Astrocyte of the hippocampus (primary cell): ENCODE data around the gene HNRNPA3.
"Not testable (repeated sequence)": the region's sequence is repeated elsewhere in the genome, so short reads cannot be mapped to it uniquely, and the experiment has no call there.

Experiments used
- DNase-seq: peaks from one replicate; pipeline ENCODE4 v3.0.0; 2011; ENCODE audit warnings: low read depth, low spot score

The HNRNPA3 gene

DNA sequence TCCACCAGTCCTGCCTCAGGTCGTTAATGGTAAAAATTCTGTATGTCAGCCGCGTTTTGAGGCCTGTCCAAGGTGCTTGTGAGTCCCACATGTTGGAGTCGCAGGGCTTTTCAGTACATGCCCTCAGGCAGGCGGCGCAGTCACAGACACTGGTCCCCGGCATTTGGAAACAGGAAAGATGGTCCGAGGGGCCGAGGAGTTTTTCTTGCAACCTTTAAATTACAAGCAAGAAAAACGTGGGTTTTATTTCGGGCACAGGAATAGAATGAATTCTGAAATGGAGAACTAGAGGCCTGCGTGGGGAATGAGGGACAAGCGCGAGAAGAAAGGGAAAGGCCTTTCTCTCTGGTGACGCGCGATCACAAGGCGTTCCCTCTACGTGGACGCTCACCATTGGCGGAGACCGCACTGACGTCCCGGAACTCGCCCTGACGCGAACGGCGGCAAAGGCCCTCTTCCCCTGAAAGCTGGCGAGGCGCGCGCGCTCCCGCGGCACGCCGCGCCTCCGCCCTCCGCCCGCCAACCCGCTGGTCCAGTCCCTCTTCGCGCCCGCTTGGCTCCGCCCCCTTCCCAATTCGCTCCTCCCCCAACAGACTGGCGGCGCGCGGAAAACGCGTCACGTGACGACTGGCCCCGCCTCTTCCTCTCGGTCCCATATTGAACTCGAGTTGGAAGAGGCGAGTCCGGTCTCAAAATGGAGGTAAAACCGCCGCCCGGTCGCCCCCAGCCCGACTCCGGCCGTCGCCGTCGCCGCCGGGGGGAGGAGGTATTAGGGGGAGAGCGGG is at the start of gene HNRNPA3:
Gene HNRNPA3, plus strand, starts transcription at position 689 of the 785 bp plus-strand sequence. Its CDS starts 6 bp downstream, at position 695.
- peak; percentile 100 for DNase-seq

DNA sequence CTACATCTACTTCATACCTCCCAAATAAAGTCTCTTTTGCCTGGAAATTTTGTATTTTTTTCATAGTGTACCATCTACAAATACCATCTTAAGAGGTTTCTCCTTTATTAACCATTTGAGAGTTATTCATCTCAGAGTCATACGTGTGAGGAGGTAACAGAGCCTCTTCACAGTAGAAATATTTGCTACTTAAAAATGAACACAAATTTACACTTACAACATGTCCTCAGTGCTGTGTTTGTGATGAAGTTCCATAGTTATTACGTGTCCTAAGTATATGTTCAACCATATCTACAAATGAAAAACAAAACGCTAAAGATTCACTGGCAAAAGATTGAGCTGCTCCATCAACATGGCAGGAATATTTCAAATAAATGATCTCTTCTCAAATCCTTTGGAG is 48.5 kb upstream of the HNRNPA3 start:
- DNase-seq: no peak

DNA sequence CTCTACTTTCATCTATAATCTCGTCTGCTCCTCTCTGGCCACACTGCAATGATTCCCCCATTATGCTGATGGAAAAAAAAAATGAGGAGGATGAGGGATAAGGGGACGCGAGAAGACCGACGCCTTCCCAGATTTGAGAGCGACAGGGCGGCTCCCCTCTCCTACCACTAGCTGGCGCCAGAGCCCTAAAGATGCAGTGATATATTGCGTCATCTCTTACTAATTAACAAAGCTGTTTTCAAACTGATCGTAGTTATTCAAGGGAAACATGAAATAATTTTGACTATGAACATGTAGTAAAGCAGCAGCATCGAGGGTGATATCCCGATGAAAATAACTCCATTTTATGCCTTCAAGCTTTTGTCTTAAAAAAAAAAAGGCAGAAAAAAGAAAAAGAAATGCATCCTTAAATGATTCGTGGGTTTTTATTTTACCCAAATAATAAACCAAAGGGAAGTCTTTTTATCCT is 48.0 kb upstream of the HNRNPA3 start:
- peak; percentile 88 for DNase-seq

DNA sequence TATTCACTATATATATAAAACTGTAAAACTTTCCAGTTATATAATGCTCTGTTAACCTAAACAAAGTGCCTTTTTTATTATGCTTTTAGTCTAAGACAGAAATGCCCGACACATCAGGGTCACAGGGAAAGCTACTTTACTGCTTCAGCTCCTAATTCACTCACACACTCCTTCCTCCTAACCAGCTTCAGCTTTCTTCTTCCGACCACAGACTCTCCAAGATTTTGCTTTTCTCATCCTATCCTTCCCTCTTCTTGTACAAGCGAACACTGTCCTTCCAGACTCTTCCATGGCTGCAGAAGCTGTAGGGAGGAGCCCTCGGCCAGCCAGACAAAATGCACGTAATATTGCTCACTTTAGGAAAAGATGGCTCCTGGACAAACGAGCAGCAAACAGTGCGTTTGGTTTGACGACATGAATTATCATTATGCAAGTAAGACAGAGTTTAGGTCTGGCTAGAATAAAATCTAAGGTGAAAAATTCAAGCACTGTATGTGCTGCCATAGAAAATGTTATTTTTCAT is 47.5 kb upstream of the HNRNPA3 start:
- peak; percentile 65 for DNase-seq

DNA sequence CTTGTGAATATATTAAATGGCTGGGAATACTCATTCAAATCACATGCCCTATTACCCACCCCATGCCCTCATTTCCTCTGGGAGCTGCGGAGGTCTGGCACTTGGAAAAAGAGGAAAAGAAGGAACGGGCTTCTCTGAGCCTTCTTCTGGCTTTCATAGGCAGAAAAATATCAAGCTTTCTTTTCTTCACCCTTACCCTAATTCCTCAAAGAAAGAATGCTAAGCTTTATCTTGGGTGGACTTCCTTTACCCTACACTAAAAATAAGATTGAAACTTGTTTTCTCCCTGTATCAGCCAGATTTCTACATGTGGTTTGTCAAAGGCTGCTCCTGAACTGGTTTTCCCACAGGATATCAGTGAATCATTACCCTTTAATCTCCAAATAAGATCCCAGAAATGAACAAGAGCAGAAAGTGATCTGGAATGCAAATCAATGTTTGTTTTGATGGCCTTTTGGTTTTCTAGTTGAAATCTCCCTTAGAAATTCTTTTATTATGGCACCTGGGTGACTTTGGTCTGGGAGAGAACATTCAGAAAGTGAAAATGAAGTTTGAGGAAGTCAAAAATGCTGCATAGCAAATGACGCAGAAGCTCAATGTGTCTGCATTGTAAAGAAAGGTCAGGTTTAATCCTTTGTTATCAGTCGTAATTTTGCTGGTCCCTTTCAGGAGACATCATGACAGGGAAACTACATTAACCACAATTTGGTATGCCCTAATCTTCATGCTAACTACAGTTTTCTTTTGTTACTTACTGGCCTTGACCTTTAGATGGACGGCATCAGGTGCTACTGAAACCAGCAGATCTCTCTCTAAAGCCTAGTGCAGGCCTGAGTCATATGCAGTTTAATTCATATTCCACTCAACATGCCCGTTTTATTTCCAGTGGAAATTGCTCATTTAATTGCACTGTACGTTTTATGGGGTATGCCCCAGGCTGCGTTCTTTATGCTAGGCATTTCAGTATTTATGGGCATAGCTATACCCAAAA is 46.6 kb upstream of the HNRNPA3 start:
- peak; percentile 51 for DNase-seq

DNA sequence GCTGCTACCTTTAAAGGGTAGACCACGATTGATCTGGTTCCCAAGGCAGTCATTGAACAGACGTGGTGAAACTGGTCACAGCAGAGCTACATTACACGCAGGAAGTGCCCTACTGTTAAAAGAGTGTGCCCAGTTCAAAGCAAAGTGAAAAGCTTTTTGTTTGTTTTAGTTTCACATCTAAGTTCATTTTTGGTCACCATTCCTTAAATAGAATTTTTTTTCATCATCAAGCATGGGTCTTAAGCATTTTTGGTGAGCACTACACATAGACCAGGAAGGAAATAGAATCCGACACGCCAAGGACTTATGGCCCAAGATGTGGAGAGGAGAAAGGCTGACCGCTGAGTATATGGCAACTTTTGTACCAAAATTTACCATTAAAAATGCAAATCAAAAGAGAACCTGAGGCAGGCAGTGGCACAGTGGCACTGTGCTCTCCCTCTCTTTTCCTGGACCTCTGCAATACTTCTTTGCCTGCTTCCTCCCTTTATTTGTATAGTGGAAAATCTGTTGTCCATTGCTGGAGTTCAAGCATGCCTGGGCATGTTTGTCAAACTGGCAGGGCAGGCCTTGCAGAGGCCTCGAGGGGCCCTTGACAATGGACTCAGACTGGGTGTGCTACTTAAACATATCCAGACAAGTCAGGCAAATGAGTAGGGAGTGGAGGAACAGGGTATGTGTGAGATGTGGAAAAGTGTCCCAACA is 42.6 kb upstream of the HNRNPA3 start:
- DNase-seq: no peak

DNA sequence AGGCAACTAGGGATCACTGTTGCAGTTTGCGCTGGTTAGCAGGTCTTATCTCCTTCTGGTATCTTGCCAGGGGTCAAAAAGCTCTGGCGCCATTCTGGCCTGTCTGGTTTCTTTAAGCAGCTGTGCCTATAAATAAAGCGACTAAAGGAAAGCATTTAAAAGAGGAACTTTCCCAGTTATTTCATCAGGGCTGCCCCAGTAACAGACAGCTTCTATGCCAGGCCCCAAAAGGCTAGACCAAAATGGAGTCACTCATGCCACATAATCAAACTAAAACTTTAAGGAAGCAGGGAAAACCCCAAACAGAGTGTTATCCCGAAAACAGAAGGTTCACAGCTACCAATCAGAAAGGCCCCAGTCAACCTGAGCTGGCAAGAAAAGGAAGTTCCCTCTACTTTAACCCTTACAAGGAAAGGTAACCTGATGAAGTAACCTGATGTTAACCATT is 41.2 kb upstream of the HNRNPA3 start:
- no peak for DNase-seq

DNA sequence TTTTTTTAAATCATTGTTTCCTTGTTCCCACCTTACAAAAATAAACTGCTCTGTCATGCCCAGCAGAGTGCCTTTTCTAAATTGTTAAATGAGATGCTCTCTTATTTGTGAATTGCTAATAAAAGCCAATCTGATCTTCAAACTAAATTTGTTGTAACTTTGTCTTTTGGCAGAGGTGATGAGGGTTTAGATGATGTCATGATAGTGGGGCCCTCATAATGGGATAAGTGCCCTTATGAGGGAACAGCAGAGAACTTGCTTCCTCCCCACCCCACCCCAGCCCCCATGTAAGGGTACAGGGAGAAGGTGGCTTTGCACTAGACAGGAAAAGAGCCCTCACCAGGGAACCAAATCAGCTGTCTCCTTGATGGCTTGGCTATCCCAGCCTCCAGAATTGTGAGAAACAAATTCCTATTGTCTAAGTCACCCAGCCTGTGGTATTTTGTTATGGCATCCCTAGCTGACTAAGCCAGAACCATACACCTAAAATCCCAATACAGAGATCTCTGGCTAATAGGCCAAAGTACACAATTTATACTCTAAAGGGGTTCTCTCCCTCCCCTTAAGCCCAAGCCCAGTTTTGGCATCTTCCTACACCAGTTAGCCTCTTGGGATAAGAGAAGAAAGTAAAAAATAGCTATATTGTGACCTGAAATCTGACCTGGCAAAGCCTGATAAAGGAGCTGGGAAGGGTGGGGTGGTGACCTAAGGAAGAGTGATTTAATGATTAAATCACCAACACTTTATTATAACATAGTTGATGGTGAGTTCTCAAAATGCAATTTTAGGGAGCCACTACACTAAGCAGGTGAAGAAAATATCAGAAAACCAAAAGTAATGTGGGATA is 40.3 kb upstream of the HNRNPA3 start:
- peak; percentile 73 for DNase-seq

DNA sequence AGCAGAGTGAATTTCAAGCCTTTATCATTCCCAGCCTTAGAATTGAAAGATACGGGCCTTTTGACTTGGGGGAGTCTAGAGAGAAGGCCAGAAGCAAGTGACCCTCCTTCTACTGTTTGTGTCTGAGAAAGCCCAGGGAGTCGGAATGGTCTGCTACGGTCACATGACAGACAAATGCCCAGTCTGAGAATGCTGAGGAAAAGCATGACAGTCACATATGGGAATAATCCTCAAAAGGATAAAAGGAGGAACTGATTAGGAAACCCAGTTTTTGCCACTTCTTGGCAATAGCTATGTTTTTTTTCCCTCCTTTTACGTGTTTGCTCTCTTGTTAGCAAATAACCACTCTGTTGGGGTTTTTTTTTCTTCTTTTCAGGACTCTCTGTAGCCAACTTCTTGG is 38.1 kb upstream of the HNRNPA3 start:
- no peak for DNase-seq

DNA sequence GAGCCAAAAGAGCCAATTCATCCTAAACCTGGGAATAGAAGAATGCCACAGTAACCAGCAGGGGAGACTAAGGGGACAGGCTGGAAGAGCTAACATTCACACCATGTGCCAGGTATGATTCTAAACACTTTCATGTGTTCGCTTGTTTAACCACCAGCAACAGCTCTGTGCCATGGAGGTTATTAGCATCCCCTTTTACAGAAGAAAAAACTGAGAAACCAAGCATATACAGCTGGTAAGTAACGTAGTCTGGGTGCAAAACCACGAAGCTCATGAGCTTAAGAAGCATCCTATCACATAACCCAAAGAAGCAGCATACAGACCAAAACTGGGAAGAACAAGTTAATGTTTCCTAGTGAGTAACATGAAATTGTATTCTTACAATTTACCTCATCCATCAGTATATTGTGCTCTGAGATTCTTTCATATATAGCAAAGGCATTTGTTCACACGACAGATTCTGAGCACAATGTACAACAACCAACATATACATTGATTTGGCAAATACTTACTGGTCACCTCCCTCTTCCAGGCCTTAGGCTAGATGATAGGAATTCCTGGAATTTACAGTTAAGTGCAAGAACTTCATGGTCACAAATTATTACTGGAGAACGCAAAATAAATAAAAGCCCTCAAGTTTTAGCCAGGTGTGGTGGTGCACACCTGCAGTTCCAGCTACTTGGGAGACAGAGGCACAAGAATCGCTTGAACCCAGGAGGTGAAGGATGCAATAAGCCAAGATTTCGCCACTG is 36.5 kb upstream of the HNRNPA3 start:
- DNase-seq: no peak

DNA sequence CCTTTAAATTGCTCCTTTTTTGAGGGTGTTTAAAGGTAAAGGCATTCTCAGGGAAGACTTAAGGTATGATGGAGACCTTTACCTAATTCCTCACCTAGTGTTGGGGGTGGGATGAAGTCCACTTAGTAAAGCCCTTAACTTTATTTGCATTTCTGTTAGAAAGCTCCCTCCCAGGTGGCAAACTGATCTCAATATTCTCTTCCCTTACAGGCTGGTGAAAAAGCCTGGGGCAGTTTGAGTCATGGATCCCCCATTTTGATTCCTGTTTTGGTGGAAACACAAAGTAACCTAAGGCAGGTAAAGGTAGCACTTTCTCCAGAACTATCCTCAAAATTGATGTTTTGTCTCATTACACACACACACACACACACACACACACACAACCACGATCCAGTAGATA is 33.8 kb upstream of the HNRNPA3 start:
- no peak for DNase-seq

DNA sequence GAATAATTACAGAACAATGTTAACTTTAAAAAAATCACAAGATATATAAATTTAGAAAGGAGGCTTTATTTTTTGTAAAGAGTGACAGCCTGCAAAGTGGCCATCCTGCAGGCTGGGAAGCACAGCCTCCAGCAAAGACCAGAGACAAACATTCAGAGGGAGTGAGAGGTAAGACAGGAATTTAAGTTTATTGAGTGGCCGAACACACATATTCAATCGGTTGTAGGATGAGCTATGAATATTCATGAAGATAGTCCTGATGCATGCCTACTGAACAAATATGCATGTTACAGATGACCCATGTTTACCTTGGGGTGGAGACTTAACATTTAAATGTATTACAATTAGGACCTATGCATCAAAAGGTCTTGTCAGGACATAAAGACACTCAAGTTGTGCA is 33.4 kb upstream of the HNRNPA3 start:
- DNase-seq: no peak

DNA sequence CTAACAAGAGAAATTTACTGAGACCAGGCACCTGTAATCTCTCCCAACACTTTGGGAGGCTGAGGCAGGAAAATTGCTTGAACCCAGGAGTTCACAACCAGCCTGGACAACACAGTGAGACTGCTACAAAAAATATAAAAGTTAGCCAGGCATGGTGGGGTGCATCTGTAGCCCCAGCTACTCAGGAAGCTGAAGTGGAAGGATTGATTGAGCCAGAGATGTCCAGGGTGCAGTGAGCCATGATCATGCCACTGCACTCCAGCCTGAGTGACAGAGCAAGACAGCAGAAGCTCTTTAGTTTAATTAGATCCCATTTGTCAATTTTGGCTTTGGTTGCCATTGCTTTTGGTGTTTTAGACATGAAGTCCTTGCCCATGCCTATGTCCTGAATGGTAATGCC is 32.9 kb upstream of the HNRNPA3 start:
- DNase-seq: not testable (repeated sequence)

DNA sequence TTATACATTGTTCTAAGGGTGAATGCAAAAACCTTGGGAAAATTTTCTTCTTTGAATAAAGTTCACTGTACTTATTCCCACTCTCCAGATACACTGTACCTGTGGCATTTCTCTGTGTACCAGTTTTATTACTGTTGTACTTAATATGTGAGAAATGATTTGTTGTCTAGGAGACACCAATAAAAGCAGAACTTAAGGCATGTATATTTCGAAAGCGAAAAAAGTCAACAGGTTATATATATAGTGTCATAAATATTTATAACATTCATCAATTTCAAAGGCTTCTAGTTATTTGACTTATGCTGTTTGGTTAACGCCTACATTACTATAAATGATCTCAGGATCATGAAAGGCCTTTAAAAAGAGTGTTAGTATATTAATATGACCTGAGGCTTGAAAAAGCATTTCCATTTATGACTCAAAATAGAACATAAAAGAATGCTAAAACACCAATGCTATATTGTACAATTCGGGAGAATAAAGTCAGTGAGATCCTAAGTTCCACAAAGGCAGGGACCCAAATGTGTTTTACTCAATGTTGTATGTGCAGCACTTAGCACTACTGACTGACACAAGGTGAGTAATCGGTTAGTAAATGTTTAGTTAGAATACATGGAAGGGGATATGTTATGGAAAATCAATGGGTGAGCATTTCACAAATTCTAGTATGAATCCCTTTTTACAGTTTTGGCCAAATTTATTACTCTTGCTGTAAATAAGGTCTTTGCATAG is 32.2 kb upstream of the HNRNPA3 start:
- no peak for DNase-seq

DNA sequence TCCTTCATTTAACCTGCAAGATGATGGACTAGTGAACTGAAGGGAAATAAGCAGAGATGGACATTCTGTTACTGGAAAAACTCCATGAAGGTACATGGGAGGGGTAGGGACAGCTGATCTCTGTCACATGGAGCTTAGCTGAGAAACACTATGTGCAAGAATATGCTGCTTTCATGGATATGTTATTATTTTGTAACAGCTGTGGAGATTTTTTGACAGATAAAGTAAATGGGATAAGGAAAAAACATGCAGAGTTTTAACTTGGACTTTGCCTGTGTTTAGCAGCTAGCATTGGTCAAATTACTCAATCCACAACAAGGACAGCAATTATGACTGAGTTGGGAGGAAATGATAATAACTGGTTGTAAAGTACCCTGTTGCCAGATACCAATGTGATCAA is 28.7 kb upstream of the HNRNPA3 start:
- no peak for DNase-seq

DNA sequence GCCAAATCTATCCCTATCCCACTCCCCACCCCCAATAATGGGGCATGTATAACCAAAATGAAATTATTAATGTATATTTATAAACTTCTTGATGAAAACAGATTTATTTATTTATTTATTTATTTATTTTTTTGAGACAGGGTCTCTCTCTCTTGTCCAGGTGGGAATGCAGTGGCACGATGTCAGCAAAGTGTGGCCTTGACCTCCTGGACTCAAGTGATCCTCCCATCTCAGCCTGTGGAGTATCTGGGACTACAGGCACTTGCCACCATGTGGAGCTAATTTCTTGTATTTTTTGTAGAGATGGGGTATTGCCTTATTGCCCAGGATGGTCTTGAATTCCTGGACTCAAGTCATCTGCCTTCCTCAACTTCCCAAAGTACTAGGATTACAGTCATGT is 28.0 kb upstream of the HNRNPA3 start:
- no peak for DNase-seq

DNA sequence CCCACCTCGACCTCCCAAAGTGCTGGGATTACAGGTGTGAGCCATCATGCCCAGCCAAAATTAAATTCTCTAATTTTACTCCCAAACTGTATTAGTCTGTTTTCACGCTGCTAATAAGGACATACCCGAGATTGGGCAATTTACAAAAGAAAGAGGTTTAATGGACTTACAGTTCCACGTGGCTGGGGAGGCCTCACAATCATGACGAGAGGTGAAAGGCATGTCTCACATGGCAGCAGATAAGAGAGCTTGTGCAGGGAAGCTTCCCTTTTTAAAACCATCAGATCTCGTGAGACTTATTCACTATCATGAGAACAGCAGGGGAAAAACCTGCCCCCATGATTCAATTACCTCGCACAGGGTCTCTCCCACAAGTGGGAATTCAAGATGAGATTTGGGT is 26.6 kb upstream of the HNRNPA3 start:
- not testable (repeated sequence) for DNase-seq

DNA sequence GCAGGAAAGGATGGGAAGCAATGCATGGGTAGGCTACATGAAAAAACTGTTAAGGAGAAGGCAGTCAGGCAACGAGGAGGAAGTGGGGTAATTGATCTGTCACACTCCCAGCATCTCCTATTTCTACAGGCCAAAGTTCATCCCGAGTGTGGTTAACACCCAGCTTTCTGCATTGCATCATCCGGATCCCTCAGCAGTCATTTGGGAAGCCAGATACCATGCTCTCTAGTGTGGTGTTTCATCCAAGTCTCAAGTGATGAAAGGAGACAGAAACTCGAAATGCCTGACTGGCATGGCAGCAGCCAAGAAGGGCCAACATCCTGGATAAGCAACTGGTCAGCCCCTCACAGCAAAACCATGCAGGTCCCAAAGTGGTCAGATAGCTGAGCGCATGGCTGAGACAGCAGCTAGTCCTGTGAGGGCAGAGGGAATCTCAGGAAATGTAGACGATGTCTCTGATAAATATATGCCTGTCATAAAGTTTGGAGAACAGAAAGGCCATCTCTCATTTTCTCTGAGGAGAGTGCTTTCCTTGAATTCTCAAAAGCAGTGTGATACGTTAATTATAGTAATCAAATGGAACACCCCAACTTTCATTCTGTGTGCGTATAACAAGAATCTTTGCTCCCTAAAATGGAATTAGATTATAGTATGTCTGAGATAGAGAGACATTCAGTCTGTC is 24.8 kb upstream of the HNRNPA3 start:
- no peak for DNase-seq
